Dermis blood vessel endothelial cell (primary cell): ENCODE results near the gene FAM193A. TPM values are rescaled to one million over a fixed set of nuclear protein-coding genes. Genes with fewer than 3 reads are reported as not detected.
"Not testable (repeated sequence)": the region's sequence is repeated elsewhere in the genome, so short reads cannot be mapped to it uniquely, and the experiment has no call there.

ENCODE experiments used
- DNase-seq: peaks from one replicate; pipeline ENCODE4 v3.0.0; 2010
- total RNA-seq: library from RNA; depleted of rRNA; stranded (reverse); fragments of >200 nt; gene quantifications from 2 replicates; pipeline ENCODE4 v1.2.3, GENCODE V29; 2014

The FAM193A gene, protein sequence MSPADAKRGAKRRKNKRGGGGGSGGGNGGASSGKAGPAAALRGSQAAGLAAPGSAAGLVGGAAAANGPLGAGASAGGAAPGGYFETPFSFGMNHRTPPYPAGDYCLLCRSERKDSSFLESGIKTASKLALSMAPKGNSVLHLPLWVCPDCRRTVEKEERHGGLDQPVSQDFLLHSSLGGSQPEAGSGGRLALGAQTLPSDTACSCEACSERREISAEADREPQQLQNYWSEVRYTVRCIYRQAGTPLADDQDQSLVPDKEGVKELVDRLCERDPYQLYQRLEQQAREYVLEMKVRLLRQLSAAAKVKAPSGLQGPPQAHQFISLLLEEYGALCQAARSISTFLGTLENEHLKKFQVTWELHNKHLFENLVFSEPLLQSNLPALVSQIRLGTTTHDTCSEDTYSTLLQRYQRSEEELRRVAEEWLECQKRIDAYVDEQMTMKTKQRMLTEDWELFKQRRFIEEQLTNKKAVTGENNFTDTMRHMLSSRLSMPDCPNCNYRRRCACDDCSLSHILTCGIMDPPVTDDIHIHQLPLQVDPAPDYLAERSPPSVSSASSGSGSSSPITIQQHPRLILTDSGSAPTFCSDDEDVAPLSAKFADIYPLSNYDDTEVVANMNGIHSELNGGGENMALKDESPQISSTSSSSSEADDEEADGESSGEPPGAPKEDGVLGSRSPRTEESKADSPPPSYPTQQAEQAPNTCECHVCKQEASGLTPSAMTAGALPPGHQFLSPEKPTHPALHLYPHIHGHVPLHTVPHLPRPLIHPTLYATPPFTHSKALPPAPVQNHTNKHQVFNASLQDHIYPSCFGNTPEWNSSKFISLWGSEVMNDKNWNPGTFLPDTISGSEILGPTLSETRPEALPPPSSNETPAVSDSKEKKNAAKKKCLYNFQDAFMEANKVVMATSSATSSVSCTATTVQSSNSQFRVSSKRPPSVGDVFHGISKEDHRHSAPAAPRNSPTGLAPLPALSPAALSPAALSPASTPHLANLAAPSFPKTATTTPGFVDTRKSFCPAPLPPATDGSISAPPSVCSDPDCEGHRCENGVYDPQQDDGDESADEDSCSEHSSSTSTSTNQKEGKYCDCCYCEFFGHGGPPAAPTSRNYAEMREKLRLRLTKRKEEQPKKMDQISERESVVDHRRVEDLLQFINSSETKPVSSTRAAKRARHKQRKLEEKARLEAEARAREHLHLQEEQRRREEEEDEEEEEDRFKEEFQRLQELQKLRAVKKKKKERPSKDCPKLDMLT (N-terminal part only)
- total RNA-seq, result 12.4 and 16.4 TPM in 2 replicates

GRCh38 chr4:2536193-2537010 lies at the start of gene FAM193A:
Gene FAM193A, plus strand, starts transcription at chr4:2536647. Its CDS starts 269 bp downstream, at chr4:2536916.
- peak; percentile 100 for DNase-seq

- no peak for DNase-seq
These were observed 49.5 kb upstream of the FAM193A start for GRCh38 chr4:2486981-2487380.

DNA sequence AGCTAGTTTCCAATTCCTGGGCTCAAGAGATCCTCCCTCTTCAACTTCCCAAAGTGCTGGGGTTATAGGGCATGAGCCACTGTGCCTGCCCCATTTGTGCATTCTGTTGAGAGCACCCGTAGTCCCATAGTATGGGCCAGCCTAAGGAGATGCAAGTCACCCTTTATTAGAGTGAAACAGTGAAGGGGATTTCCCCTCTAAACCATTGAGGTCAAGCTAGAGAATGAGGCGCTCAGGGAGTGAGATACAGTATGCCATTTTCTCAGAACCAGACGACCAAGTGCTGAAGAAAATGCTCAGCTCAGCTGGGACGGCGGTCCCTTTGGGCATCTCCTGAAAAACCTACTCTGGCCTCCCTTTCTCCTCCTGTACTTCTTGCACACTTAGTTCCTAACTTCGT lies 48.8 kb upstream of the FAM193A start:
- no peak for DNase-seq

- DNase-seq, result no peak
These were observed 47.2 kb upstream of the FAM193A start for GRCh38 chr4:2489081-2489805.

DNA sequence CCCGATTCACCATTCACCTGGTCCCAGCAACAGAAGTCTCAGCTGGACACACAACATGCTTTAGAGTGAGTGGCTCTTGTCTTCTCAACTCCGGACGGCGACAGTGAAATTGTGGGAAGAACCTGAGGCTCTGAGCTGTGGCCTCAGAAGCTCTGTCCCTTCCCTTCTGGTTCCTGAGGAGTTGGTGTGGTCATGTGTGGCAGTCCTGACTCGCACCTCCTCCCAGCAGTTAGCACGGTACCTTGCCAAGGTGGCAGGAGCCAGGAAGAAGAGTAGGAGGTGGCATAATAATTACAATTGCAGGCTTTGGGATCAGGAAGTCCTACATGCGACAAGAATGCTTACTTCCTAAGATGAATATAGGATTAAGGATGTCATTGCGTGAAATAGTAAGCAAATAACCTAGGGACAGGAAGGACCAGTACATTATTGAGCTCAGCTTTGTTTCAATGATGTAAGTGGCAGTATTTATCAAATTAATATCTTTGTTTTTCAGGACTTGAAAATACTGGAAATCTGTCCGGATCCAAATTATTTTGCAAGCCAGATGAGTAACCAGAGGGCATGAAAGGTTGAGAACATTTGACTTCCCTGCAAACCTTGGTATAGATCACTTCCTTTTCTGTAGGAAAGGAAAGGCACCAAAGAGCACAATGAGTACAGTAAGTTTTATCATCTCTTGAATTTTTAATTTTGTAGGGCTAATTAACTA lies 46.5 kb upstream of the FAM193A start:
- DNase-seq, result peak; percentile 44

GRCh38 chr4:2492970-2493369 lies 43.5 kb upstream of the FAM193A start:
- DNase-seq, result no peak

DNA sequence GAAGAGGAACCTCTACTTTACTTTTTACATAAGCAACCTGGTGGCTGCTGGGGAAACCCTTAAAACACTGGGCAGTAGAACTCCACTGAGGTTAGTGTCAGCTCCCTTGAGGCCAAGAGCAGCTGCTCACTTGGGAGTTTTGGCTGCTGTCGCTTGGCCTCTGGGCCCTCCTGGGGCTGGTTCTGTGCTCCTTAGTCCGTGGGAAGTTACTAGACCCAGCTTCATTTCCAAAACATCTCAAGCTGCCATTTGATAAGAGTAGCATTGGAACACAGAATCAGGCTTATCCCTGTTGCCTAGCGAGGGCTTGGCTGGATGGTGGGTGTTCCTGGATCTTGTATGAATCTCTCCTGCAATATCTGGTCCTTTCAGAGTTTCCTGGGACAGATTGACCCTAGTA lies 41.5 kb upstream of the FAM193A start:
- no peak for DNase-seq

GRCh38 chr4:2497324-2497723 lies 39.1 kb upstream of the FAM193A start:
- DNase-seq, result no peak

- no peak for DNase-seq
These were observed 38.5 kb upstream of the FAM193A start for GRCh38 chr4:2497931-2498330.

DNA sequence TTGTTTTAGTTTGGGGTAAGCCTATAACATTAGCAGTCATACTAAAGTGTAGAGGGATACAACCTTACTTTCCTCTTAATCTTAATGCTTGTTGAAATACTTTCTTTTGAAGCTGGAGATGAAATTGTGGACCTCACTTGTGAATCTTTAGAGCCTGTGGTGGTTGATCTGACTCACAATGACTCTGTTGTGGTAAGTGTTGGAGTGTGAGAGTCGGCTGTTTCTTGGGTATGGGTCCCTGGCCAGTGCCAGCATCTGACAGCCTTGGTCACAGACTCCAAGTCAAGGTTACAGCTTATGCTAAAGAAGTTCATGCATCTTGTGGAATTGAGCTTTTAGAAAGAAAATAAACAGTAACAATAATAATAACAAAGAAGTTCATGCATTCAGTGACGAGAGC lies 35.9 kb upstream of the FAM193A start:
- DNase-seq, result no peak

- DNase-seq, result no peak
These were observed 35.3 kb upstream of the FAM193A start for GRCh38 chr4:2501034-2501594.

GRCh38 chr4:2503809-2504208 lies 32.6 kb upstream of the FAM193A start:
- no peak for DNase-seq

DNA sequence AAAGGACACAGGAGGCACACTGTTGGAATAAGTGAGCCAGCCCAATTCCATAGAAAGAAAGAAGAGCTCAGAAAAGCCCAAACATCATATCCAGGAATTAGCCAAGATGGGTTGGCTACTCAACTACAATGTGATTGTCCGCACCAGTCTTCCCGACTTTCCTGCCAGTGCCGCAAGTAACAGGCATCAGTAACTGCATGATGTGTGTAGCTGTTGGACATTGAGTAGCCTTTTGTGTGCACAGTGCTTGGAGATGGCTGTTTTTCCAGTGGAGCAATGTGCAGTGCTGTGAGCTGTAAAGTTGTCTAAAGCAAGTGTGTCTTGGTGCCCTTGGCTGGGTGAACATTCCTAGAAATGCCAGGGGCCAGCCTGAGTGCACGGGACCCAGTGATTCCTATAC lies 29.2 kb upstream of the FAM193A start:
- DNase-seq, result no peak

GRCh38 chr4:2507855-2508254 lies 28.6 kb upstream of the FAM193A start:
- DNase-seq, result no peak

DNA sequence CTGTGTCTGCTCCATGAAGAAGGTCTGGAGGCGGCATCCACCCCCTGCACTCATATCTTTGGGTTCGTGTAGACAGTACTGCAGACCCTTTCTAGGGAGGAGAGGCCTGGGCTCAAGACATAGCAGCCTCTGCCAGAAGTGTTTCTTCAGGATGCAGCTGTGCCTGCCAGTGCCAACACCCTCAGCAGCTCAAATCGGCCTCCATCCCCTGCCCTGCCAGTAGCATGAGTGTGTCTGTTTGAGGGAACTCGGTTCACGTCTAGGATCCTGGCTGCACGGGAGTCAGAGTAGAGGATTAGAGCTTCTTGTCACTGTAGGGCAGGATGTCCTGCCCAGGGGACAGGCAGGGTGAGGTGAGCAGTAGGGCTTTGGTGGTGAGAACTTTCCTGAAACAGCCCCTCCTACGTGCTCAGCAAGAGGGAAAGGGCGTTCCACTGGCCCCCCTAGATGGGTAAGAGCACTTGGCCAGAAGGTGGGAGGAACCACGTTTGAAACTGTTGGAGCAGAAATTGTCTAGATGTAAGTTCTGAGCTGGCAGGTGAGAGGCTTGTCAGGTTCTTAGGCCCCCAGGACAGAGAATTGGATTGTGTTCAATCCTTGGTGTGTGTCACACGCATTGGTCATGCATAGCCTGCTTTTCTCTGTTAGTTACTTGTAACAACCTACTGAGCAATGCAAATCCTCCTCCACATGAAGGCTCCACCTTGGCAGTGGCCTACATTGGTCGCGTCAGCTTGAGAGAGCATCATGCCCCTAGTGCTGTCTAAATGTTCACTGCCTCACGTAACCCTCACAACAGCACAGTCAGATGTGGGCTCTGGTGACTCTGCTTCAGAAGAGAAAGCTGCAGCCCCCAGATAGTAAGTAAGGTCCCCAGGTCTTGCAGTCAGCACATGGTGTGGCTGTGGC lies 25.8 kb upstream of the FAM193A start:
- no peak for DNase-seq

DNA sequence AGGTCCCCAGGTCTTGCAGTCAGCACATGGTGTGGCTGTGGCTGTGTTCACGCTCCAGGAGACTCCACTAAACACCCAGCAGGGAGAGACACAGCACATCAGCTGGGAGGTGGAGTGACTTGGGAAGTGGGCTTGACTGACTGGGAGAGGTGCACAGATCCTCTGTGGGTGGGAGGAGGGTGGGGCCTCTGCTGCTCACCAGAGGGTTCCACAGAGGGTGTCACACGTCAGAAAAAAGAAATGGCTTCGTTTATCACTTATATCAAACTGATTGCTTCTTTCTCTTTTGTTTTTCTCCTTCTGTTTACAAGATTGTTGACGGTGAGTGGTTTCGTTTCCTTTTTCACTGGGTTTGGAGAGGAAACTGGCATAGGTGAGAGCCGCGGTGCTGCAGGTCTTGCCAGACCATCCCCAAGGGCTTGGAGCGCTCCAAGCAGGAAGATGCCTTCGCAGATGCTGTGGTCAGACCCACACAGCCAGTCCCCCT lies 24.8 kb upstream of the FAM193A start:
- no peak for DNase-seq

GRCh38 chr4:2512396-2513135 lies 23.9 kb upstream of the FAM193A start:
- no peak for DNase-seq

GRCh38 chr4:2514193-2514592 lies 22.3 kb upstream of the FAM193A start:
- not testable (repeated sequence) for DNase-seq
